Chondrocyte (in vitro differentiated cells): ENCODE measurements around the gene KCNG4. TPM values are rescaled to one million over a fixed set of nuclear protein-coding genes. Genes with fewer than 3 reads are reported as not detected.

Experiments
- DNase-seq: peaks from one replicate; pipeline ENCODE4 v3.0.0; 2021; ENCODE audit warnings: mixed read lengths, low spot score
- H3K27ac Mint-ChIP-seq: one replicate; pipeline ENCODE4 v1.8.0; 2021; ENCODE audit warnings: mild to moderate bottlenecking, moderate library complexity, mixed read lengths; ENCODE audit not compliant: unreplicated experiment
- H3K27me3 Mint-ChIP-seq: 2 replicates; pipeline ENCODE4 v1.8.0; 2021; ENCODE audit warnings: low read depth, mixed read lengths
- H3K36me3 Mint-ChIP-seq: 2 replicates; pipeline ENCODE4 v1.8.0; 2021; ENCODE audit warnings: low read depth, mixed read lengths
- H3K4me1 Mint-ChIP-seq: 2 replicates; pipeline ENCODE4 v1.8.0; 2021; ENCODE audit warnings: low read depth, mild to moderate bottlenecking, mixed read lengths
- H3K4me3 Mint-ChIP-seq: one replicate; pipeline ENCODE4 v1.8.0; 2021; ENCODE audit warnings: mild to moderate bottlenecking, moderate library complexity, mixed read lengths; ENCODE audit not compliant: unreplicated experiment
- H3K9me3 Mint-ChIP-seq: 2 replicates; pipeline ENCODE4 v1.8.0; 2021; ENCODE audit warnings: low read depth, mixed read lengths
- total RNA-seq: library from RNA; stranded (reverse); gene quantifications from 3 replicates; pipeline ENCODE4 v1.2.1, GENCODE V29; 2021
- TF ChIP-seq, protein P1 (sequence below): fragments of 200-600 bp; sonication (generic); IDR thresholded peaks from 2 replicates; pipeline ENCODE4 v1.5.0; 2021; ENCODE audit warnings: antibody characterized with exemption, mild to moderate bottlenecking, moderate library complexity

KCNG4 gene
- total RNA-seq, 1 donor from 2014 or later = not detected

DNA sequence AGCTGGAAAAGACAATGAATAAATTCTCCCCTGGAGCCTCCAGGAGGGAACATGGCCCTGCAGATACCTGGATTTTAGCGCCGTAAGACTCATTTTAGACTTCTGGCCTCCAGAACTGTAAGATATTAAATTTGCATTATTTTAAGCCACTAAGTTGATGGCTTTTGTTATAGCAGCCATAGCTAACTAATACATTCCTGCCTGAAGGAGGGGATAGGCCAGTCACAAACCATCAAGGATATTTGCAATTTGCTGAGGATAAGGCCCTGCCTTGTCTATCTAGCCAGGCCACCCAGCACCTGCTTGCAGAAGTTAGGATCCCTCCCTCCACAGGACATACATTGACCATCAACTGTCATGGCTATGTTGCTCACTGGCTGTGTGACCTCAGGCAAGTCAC lies 4.9 kb upstream of the KCNG4 start:
- TF ChIP-seq, protein P1, sequence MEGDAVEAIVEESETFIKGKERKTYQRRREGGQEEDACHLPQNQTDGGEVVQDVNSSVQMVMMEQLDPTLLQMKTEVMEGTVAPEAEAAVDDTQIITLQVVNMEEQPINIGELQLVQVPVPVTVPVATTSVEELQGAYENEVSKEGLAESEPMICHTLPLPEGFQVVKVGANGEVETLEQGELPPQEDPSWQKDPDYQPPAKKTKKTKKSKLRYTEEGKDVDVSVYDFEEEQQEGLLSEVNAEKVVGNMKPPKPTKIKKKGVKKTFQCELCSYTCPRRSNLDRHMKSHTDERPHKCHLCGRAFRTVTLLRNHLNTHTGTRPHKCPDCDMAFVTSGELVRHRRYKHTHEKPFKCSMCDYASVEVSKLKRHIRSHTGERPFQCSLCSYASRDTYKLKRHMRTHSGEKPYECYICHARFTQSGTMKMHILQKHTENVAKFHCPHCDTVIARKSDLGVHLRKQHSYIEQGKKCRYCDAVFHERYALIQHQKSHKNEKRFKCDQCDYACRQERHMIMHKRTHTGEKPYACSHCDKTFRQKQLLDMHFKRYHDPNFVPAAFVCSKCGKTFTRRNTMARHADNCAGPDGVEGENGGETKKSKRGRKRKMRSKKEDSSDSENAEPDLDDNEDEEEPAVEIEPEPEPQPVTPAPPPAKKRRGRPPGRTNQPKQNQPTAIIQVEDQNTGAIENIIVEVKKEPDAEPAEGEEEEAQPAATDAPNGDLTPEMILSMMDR = no peak
- no peak for DNase-seq
- Mint-ChIP-seq H3K27me3 (peaks cover 65% of the 10 kb centered on the region), H3K4me3 (no peak overlapping the region), H3K4me1 (no peaks in the 10 kb centered on the region), H3K36me3 (peaks cover 4% of the 10 kb centered on the region), H3K9me3 (peaks cover 6% of the 10 kb centered on the region), H3K27ac (no peak overlapping the region)

DNA sequence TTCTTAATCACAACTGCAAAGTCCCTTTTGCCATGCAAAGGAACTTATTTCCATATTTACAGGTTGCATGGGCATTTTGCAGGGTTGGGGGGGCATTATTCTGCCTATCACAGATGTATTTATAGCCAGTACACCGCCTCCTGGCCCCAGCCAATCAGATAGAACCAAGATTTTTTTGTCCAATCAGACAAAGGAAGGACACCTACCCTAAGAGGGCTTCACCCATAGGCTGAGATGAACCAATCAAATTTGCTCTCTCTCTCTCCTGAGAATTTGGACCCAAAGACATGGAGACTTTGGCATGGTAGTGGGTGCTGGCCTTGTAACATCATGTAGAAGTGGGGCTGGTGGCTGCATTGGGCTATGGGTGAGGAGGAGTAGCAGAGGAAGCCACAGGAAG lies 3.9 kb upstream of the KCNG4 start:
- DNase-seq = no peak
- peaks cover 68% of the 10 kb centered on the region for H3K27me3 Mint-ChIP-seq
- H3K27ac Mint-ChIP-seq = no peak overlapping the region
- peaks cover 4% of the 10 kb centered on the region for H3K36me3 Mint-ChIP-seq
- H3K4me1 Mint-ChIP-seq = no peaks in the 10 kb centered on the region
- no peak overlapping the region for H3K4me3 Mint-ChIP-seq
- TF ChIP-seq, protein P1 = no peak
- H3K9me3 Mint-ChIP-seq = peaks cover 6% of the 10 kb centered on the region

DNA sequence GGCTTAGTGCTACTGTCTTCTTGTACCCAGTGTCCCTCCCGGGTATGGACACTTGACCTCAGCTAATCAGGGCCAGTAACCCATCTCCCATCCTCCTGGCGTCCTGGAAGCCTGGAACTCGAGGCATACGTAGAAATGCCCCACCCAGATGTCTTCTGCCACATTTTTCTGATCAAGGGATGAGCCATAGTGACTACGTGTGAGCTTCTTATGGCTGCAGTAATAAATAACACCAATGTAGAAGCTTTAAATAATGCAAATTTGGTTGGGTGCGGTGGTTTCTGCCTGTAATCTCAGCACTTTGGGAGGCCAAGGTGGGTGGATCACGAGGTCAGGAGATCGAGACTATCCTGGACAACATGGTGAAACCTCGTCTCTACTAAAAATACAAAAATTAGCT lies 3.0 kb upstream of the KCNG4 start:
- Mint-ChIP-seq H3K27me3 (peaks cover 66% of the 10 kb centered on the region), H3K9me3 (peaks cover 6% of the 10 kb centered on the region), H3K4me3 (no peak overlapping the region), H3K27ac (no peak overlapping the region), H3K4me1 (no peaks in the 10 kb centered on the region), H3K36me3 (peaks cover 4% of the 10 kb centered on the region)
- no peak for DNase-seq
- TF ChIP-seq, protein P1 = no peak

DNA sequence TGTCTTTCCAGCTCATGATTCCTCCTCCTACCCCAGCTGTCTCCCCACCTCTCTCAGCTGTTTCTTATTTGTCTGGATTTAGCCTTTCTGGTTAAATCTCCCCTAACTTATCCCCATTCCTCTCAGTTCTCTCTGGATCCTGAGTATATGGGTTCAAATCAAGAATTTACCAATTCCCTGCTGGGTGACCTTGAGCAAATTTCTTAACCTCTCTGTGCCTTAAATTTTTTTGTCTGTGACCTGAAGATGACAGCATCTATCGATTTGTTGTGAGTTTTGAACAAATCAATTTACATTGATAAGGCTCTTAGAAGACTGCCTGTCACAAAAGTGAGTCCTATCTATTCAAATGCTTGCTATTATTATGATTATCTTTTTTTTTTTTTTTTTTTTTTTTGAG lies 2.0 kb upstream of the KCNG4 start:
- Mint-ChIP-seq H3K36me3 (peaks cover 4% of the 10 kb centered on the region), H3K9me3 (peaks cover 6% of the 10 kb centered on the region), H3K4me3 (no peak overlapping the region), H3K27me3 (peaks cover 75% of the 10 kb centered on the region), H3K4me1 (no peaks in the 10 kb centered on the region), H3K27ac (no peak overlapping the region)
- no peak for DNase-seq
- TF ChIP-seq, protein P1 = no peak

DNA sequence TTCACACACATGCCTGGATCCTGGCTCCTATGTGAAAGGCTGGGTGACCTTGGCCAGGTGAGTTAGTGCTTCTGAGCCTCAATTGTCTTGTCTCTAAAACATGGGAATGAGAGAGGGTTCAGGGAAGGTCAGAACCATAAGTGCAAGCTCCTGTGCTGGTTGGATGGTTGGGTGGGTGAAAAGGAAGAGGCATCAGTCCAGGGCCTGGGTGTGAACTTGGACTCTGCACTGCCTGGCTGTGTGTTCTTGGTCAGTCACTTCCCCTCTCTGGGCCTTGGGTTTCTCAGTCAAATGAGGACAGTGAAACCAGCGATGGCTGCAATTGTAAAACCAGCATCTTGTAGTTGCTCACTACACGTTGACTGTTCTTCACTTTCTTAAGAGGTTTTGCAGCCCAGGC lies 643 bp upstream of the KCNG4 start:
- TF ChIP-seq, protein P1 = no peak
- peaks cover 76% of the 10 kb centered on the region for H3K27me3 Mint-ChIP-seq
- no peak overlapping the region for H3K27ac Mint-ChIP-seq
- H3K4me3 Mint-ChIP-seq = no peak overlapping the region
- H3K36me3 Mint-ChIP-seq = peaks cover 4% of the 10 kb centered on the region
- no peaks in the 10 kb centered on the region for H3K4me1 Mint-ChIP-seq
- DNase-seq = no peak
- peaks cover 6% of the 10 kb centered on the region for H3K9me3 Mint-ChIP-seq
